NCI-H82 treated with DMSO at 0.1 percent for 48 hours (cell line): Measurements from ENCODE around the gene FRY.

Experiments
- DNase-seq: peaks from one replicate; lab custom pipeline; 2025; ENCODE audit not compliant: unreplicated experiment; lab: John Stamatoyannopoulos, UW

The FRY gene

GRCh38 chr13:32210101-32210500, 178.5 kb downstream of the FRY start:
- DNase-seq, result no peak

GRCh38 chr13:32211813-32212212, 180.2 kb downstream of the FRY start:
- DNase-seq, result no peak

GRCh38 chr13:32212421-32212820, 180.8 kb downstream of the FRY start:
- DNase-seq, result no peak

- peak; percentile 67 for DNase-seq
Observed at GRCh38 chr13:32213626-32214025, 182.1 kb downstream of the FRY start.

- peak; percentile 92 for DNase-seq
Observed at GRCh38 chr13:32214071-32214470, 182.5 kb downstream of the FRY start.

- no peak for DNase-seq
Observed at GRCh38 chr13:32216281-32216680, 184.7 kb downstream of the FRY start.

GRCh38 chr13:32222046-32222676, 190.6 kb downstream of the FRY start:
- no peak for DNase-seq

GRCh38 chr13:32224916-32225315, 193.3 kb downstream of the FRY start:
- DNase-seq, result no peak

GRCh38 chr13:32225481-32225931, 193.9 kb downstream of the FRY start:
- no peak for DNase-seq

- no peak for DNase-seq
Observed at GRCh38 chr13:32228330-32229041, 196.9 kb downstream of the FRY start.

GRCh38 chr13:32229443-32229842, 197.9 kb downstream of the FRY start:
- DNase-seq, result peak; percentile 66

- no peak for DNase-seq
Observed at GRCh38 chr13:32232263-32232662, 200.7 kb downstream of the FRY start.

GRCh38 chr13:32233062-32233461, 201.5 kb downstream of the FRY start:
- DNase-seq, result no peak

- no peak for DNase-seq
Observed at GRCh38 chr13:32234914-32235313, 203.3 kb downstream of the FRY start.

- no peak for DNase-seq
Observed at GRCh38 chr13:32237681-32238080, 206.1 kb downstream of the FRY start.

- DNase-seq, result no peak
Observed at GRCh38 chr13:32243695-32244094, 212.1 kb downstream of the FRY start.

GRCh38 chr13:32245555-32245954, 214.0 kb downstream of the FRY start:
- no peak for DNase-seq

- DNase-seq, result peak; percentile 82
Observed at GRCh38 chr13:32246468-32246867, 214.9 kb downstream of the FRY start.

GRCh38 chr13:32247887-32248286, 216.3 kb downstream of the FRY start:
- DNase-seq, result no peak

- no peak for DNase-seq
Observed at GRCh38 chr13:32248801-32249200, 217.2 kb downstream of the FRY start.

- no peak for DNase-seq
Observed at GRCh38 chr13:32252812-32253438, 221.4 kb downstream of the FRY start.

- DNase-seq, result no peak
Observed at GRCh38 chr13:32253911-32254399, 222.4 kb downstream of the FRY start.
